Fibroblast of lung (primary cell): Measurements from ENCODE around the gene ACTL7A. TPM values are rescaled to one million over a fixed set of nuclear protein-coding genes. Genes with fewer than 3 reads are reported as not detected.

Experiments
- DNase-seq, 2 donors: peaks; one replicate each; pipeline versions ENCODE4 v3.0.0 to v3.0.0-alpha.2; 2010; ENCODE audit warnings: low read depth in 2 of 2
- H2AFZ ChIP-seq: 2 replicates; pipeline ENCODE4 v1.5.1; 2012; ENCODE audit warnings: low read length, control low read depth, inconsistent platforms
- H3K27ac ChIP-seq: 2 replicates; pipeline ENCODE4 v1.5.1; 2011; ENCODE audit warnings: low read length, control low read depth; ENCODE audit not compliant: insufficient read depth
- H3K27me3 ChIP-seq: 2 replicates; pipeline ENCODE4 v1.5.1; 2011; ENCODE audit warnings: mild to moderate bottlenecking, low read length; ENCODE audit not compliant: control insufficient read depth, insufficient read depth
- H3K36me3 ChIP-seq: 2 replicates; pipeline ENCODE4 v1.5.1; 2011; ENCODE audit warnings: low read length; ENCODE audit not compliant: control insufficient read depth, insufficient read depth
- H3K4me1 ChIP-seq: 2 replicates; pipeline ENCODE4 v1.5.1; 2011; ENCODE audit warnings: low read length; ENCODE audit not compliant: control insufficient read depth, insufficient read depth; ENCODE audit errors: extremely low read depth
- H3K4me2 ChIP-seq: 2 replicates; pipeline ENCODE4 v1.5.1; 2011; ENCODE audit warnings: low read length, control low read depth; ENCODE audit not compliant: insufficient read depth; ENCODE audit errors: extremely low read depth
- H3K4me3 ChIP-seq, 4 experiments: fragments of 200-600 bp in 1 of 4; sonication (generic) in 1 of 4; replicated peaks in 1 of 4; 2 replicates each; pipeline ENCODE4 v1.5.1; 2011 to 2016; ENCODE audit warnings: low read length in 4 of 4, low read depth in 3 of 4, mild to moderate bottlenecking in 3 of 4, control low read depth in 2 of 4, inconsistent platforms in 1 of 4, mixed read lengths in 1 of 4; ENCODE audit not compliant: insufficient read depth in 1 of 4; ENCODE audit errors: control extremely low read depth in 1 of 4
- H3K79me2 ChIP-seq: 2 replicates; pipeline ENCODE4 v1.5.1; 2012; ENCODE audit warnings: mild to moderate bottlenecking, low read length, inconsistent platforms; ENCODE audit not compliant: control insufficient read depth, insufficient read depth
- H3K9ac ChIP-seq: 2 replicates; pipeline ENCODE4 v1.5.1; 2011; ENCODE audit warnings: mild to moderate bottlenecking, low read length, control low read depth; ENCODE audit not compliant: insufficient read depth
- H3K9me3 ChIP-seq: 2 replicates; pipeline ENCODE4 v1.5.1; 2012; ENCODE audit warnings: low read depth, low read length; ENCODE audit not compliant: control insufficient read depth, insufficient read depth
- H4K20me1 ChIP-seq: 2 replicates; pipeline ENCODE4 v1.5.1; 2011; ENCODE audit warnings: low read length; ENCODE audit not compliant: control insufficient read depth, insufficient read depth; ENCODE audit errors: extremely low read depth
- CTCF ChIP-seq, 2 donors: IDR thresholded peaks in 1 of 2; conservative IDR thresholded peaks in 1 of 2; 1 replicate in 1 of 2; 2 replicates in 1 of 2; pipeline ENCODE4 v1.5.1; 2011 to 2012; ENCODE audit warnings: low read length in 2 of 2, control low read depth in 1 of 2, inconsistent platforms in 1 of 2, low read depth in 1 of 2, mild to moderate bottlenecking in 1 of 2
- EZH2 ChIP-seq: IDR thresholded peaks from 2 replicates; pipeline ENCODE4 v1.5.1; 2012; ENCODE audit warnings: low read length, control low read depth, mild to moderate bottlenecking; ENCODE audit errors: missing control alignments
- polyA plus RNA-seq, 2 donors: library from polyadenylated mRNA; depleted of rRNA in 1 of 2; stranded (reverse) in 1 of 2; unstranded in 1 of 2; fragments of >200 nt; gene quantifications; 2 replicates each; pipeline ENCODE4 v1.2.1, GENCODE V29; 2011 to 2012; ENCODE audit warnings: missing spikeins in 1 of 2
- total RNA-seq: library from RNA; depleted of rRNA; stranded (reverse); fragments of >200 nt; gene quantifications from 2 replicates; pipeline ENCODE4 v1.2.1, GENCODE V29; 2014

The ACTL7A gene
- total and polyA plus RNA-seq, 2 donors (not counting 1 experiment from before 2014, with no cell fraction given): not detected

DNA sequence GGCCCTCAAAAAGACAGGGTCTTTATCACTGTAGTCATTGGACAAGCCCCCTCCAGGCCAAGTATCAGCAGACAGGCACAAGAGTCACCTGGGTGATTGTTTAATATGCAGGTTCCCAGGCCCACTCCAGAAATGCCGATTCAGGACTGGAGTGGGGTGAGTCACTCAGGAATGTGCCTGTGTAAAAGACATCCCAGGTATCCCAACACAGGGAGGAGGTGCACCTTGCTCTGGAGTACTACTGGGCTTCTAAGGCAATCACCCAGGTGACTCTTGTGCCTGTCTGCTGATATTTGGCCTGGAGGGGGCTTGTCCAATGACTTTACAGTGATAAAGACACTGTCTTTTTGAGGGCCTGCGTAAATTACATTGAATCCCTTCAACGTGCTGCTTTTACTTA lies 46.9 kb upstream of the ACTL7A start:
- no peak overlapping the region for H2AFZ ChIP-seq
- DNase-seq: no peak
- H3K4me1 ChIP-seq: no peaks in the 10 kb centered on the region
- no peaks in the 10 kb centered on the region for H4K20me1 ChIP-seq
- H3K27ac ChIP-seq: no peak overlapping the region
- H3K27me3 ChIP-seq: no peaks in the 10 kb centered on the region
- no peak overlapping the region for H3K4me3 ChIP-seq
- H3K9me3 ChIP-seq: no peaks in the 10 kb centered on the region
- no peaks in the 10 kb centered on the region for H3K36me3 ChIP-seq
- TF ChIP-seq EZH2 (no peak), CTCF (conservative IDR thresholded peaks at IDR 0.05 in 1 of 2, IDR thresholded peaks at IDR 0.05 in 1 of 2; ENCODE audit: low read depth in 1 of 2, low read length in 2 of 2) (no peak)
- H3K79me2 ChIP-seq: no peaks in the 10 kb centered on the region
- H3K4me2 ChIP-seq: no peak overlapping the region
- H3K9ac ChIP-seq: no peak overlapping the region

GRCh38 chr9:108816037-108816436 lies 46.0 kb upstream of the ACTL7A start:
- Histone ChIP-seq H3K4me3 (no peak overlapping the region), H3K9ac (no peak overlapping the region), H3K9me3 (no peaks in the 10 kb centered on the region), H3K27ac (no peak overlapping the region), H3K4me1 (no peaks in the 10 kb centered on the region), H2AFZ (no peak overlapping the region), H3K4me2 (no peak overlapping the region), H3K27me3 (no peaks in the 10 kb centered on the region), H3K36me3 (no peaks in the 10 kb centered on the region), H3K79me2 (no peaks in the 10 kb centered on the region), H4K20me1 (no peaks in the 10 kb centered on the region)
- no peak for TF ChIP-seq EZH2
- no peak for TF ChIP-seq CTCF (conservative IDR thresholded peaks at IDR 0.05 in 1 of 2, IDR thresholded peaks at IDR 0.05 in 1 of 2; ENCODE audit: low read depth in 1 of 2, low read length in 2 of 2)
- no peak for DNase-seq

- DNase-seq: no peak
- Histone ChIP-seq H2AFZ (no peak overlapping the region), H3K9ac (no peak overlapping the region), H3K4me1 (no peaks in the 10 kb centered on the region), H3K79me2 (no peaks in the 10 kb centered on the region), H4K20me1 (no peaks in the 10 kb centered on the region), H3K27ac (no peak overlapping the region), H3K9me3 (no peaks in the 10 kb centered on the region), H3K4me3 (no peak overlapping the region), H3K27me3 (no peaks in the 10 kb centered on the region), H3K36me3 (no peaks in the 10 kb centered on the region), H3K4me2 (no peak overlapping the region)
- TF ChIP-seq CTCF (conservative IDR thresholded peaks at IDR 0.05 in 1 of 2, IDR thresholded peaks at IDR 0.05 in 1 of 2; ENCODE audit: low read depth in 1 of 2, low read length in 2 of 2): no peak
- no peak for TF ChIP-seq EZH2
Measured at GRCh38 chr9:108823829-108824228, 38.2 kb upstream of the ACTL7A start.
